Measurements from ENCODE around the gene TAAR1. TPM values are rescaled to one million over a fixed set of nuclear protein-coding genes. Genes with fewer than 3 reads are reported as not detected.
"Not testable (repeated sequence)": the region's sequence is repeated elsewhere in the genome, so short reads cannot be mapped to it uniquely, and the experiment has no call there.

Gene TAAR1
- total and polyA plus RNA-seq, 8 donors: 2.8 TPM; not detected in 7

- Histone ChIP-seq H3K27me3 (no peaks in the 10 kb centered on the region), H3K9me3 (no peaks in the 10 kb centered on the region), H3K4me3 (no peak overlapping the region), H3K36me3 (no peaks in the 10 kb centered on the region), H3K27ac (no peak overlapping the region), H3K4me1 (peaks cover 0 to 31% (median 2%) of the 10 kb centered on the region in 4 donors)
- peak in 1 of 3 donors; percentile 53 for TF ChIP-seq POLR2AphosphoS5 (IDR thresholded peaks at IDR 0.05)
- no peak for TF ChIP-seq CTCF (IDR thresholded peaks at IDR 0.05)
- no peak for TF ChIP-seq POLR2A (IDR thresholded peaks at IDR 0.05)
- no peak for TF ChIP-seq EP300 (IDR thresholded peaks at IDR 0.05)
- no peak for DNase-seq
- intact Hi-C loops (cut with DNase I; ENCODE audit: low total_unique reads): no loop called here
- 46 to 61% (median 55%) methylated on average over 5 of the region's 5 CpGs for WGBS, 5 donors
Observed at GRCh38 chr6:132687306-132687705, 28.3 kb upstream of the TAAR1 start.

GRCh38 chr6:132686531-132686930, 27.5 kb upstream of the TAAR1 start:
- Histone ChIP-seq H3K36me3 (no peaks in the 10 kb centered on the region), H3K27ac (no peak overlapping the region), H3K4me1 (peaks cover 0 to 31% (median 2%) of the 10 kb centered on the region in 4 donors), H3K9me3 (no peaks in the 10 kb centered on the region), H3K27me3 (no peaks in the 10 kb centered on the region), H3K4me3 (no peak overlapping the region)
- WGBS, 5 donors: 89 to 99% (median 93%) methylated on average over 3 of the region's 3 CpGs
- DNase-seq: no peak
- TF ChIP-seq POLR2AphosphoS5 (IDR thresholded peaks at IDR 0.05): no peak
- no peak for TF ChIP-seq EP300 (IDR thresholded peaks at IDR 0.05)
- intact Hi-C loops (cut with DNase I; ENCODE audit: low total_unique reads): no loop called here

GRCh38 chr6:132685009-132685408, 26.0 kb upstream of the TAAR1 start:
- Histone ChIP-seq H3K27ac (no peak overlapping the region), H3K27me3 (no peaks in the 10 kb centered on the region), H3K4me1 (peaks cover 0 to 21% (median under 1%) of the 10 kb centered on the region in 4 donors), H3K9me3 (no peaks in the 10 kb centered on the region), H3K36me3 (no peaks in the 10 kb centered on the region), H3K4me3 (no peak overlapping the region)
- DNase-seq: no peak
- intact Hi-C loops (cut with DNase I; ENCODE audit: low total_unique reads): no loop called here
- TF ChIP-seq CTCF (IDR thresholded peaks at IDR 0.05) (no peak), POLR2A (IDR thresholded peaks at IDR 0.05) (no peak), EP300 (IDR thresholded peaks at IDR 0.05) (no peak), POLR2AphosphoS5 (IDR thresholded peaks at IDR 0.05) (no peak)
- 49 to 72% (median 63%) methylated on average over 3 of the region's 3 CpGs for WGBS, 5 donors

- WGBS, 5 donors: 79 to 80% (median 80%) methylated on average over 6 of the region's 6 CpGs
- Histone ChIP-seq H3K9me3 (no peaks in the 10 kb centered on the region), H3K4me3 (no peak overlapping the region), H3K27me3 (no peaks in the 10 kb centered on the region), H3K36me3 (no peaks in the 10 kb centered on the region), H3K27ac (no peak overlapping the region), H3K4me1 (peaks cover 0 to 20% (median 0%) of the 10 kb centered on the region in 4 donors)
- no peak for DNase-seq
- TF ChIP-seq POLR2A (IDR thresholded peaks at IDR 0.05) (no peak), CTCF (IDR thresholded peaks at IDR 0.05) (no peak), POLR2AphosphoS5 (IDR thresholded peaks at IDR 0.05) (no peak), EP300 (IDR thresholded peaks at IDR 0.05) (no peak)
- intact Hi-C loops (cut with DNase I; ENCODE audit: low total_unique reads): no loop called here
Observed at GRCh38 chr6:132684272-132684671, 25.3 kb upstream of the TAAR1 start.

- H3K4me1 ChIP-seq: peaks cover 0 to 20% (median 0%) of the 10 kb centered on the region in 4 donors
- H3K27ac ChIP-seq: no peak overlapping the region
- no peak for DNase-seq
- TF ChIP-seq POLR2AphosphoS5 (IDR thresholded peaks at IDR 0.05) (no peak), POLR2A (IDR thresholded peaks at IDR 0.05) (no peak), CTCF (IDR thresholded peaks at IDR 0.05) (no peak), EP300 (IDR thresholded peaks at IDR 0.05) (no peak)
- no peak overlapping the region for H3K4me3 ChIP-seq
- WGBS, 5 donors: 67 to 81% (median 80%) methylated on average over 6 of the region's 6 CpGs
- intact Hi-C loops (cut with DNase I; ENCODE audit: low total_unique reads): no loop called here
- no peaks in the 10 kb centered on the region for H3K9me3 ChIP-seq
- no peaks in the 10 kb centered on the region for H3K36me3 ChIP-seq
- H3K27me3 ChIP-seq: no peaks in the 10 kb centered on the region
Observed at GRCh38 chr6:132683543-132683942, 24.6 kb upstream of the TAAR1 start.

- H3K4me3 ChIP-seq; H3K27ac ChIP-seq; H3K4me1 ChIP-seq; H3K27me3 ChIP-seq; H3K36me3 ChIP-seq; intact Hi-C loops (cut with DNase I; ENCODE audit: low total_unique reads); H3K9me3 ChIP-seq; DNase-seq: not testable (repeated sequence)
Observed at GRCh38 chr6:132679094-132679493, 20.1 kb upstream of the TAAR1 start.

Data from stomach (tissue), 9 donors.